GM12891 (cell line): ENCODE measurements around the gene CBFA2T3.

Source experiments
- DNase-seq: peaks from one replicate; pipeline ENCODE4 v3.0.0; 2011; ENCODE audit warnings: low spot score; ENCODE audit not compliant: insufficient read length
- FAIRE-seq: peaks from 2 replicates; lab custom pipeline; 2011; peaks lifted over from hg19 to GRCh38; lab: Jason Lieb, UNC
- PAX5 ChIP-seq: IDR thresholded peaks from 2 replicates; pipeline ENCODE4 v1.6.1; 2011; ENCODE audit warnings: low read length, moderate library complexity, mild to moderate bottlenecking; ENCODE audit not compliant: insufficient read depth, severe bottlenecking
- POLR2A ChIP-seq: IDR thresholded peaks from 2 replicates; pipeline ENCODE4 v1.6.1; 2011; ENCODE audit warnings: low read depth, low read length, control low read depth
- POLR2AphosphoS5 ChIP-seq: IDR thresholded peaks from 2 replicates; pipeline ENCODE4 v1.6.1; 2011; ENCODE audit warnings: low read depth, low read length, control low read depth
- POU2F2 ChIP-seq: IDR thresholded peaks from 2 replicates; pipeline ENCODE4 v1.6.1; 2011; ENCODE audit warnings: low read depth, mild to moderate bottlenecking, control low read depth, low read length, moderate library complexity
- SPI1 ChIP-seq: IDR thresholded peaks from 2 replicates; pipeline ENCODE4 v1.6.1; 2011; ENCODE audit warnings: low read depth, low read length, control low read depth
- TAF1 ChIP-seq: IDR thresholded peaks from 2 replicates; pipeline ENCODE4 v1.6.1; 2011; ENCODE audit warnings: low read depth, low read length, control low read depth

The CBFA2T3 gene

GRCh38 chr16:88938119-88938776 lies 38.8 kb downstream of the CBFA2T3 start:
- TF ChIP-seq PAX5 (no peak), POLR2A (no peak), SPI1 (no peak), TAF1 (no peak), POLR2AphosphoS5 (no peak), POU2F2 (no peak)
- FAIRE-seq (no peak), DNase-seq (no peak)

- DNase-seq, result no peak
- FAIRE-seq, result peak; percentile 5
- TF ChIP-seq TAF1 (no peak), SPI1 (no peak), POLR2AphosphoS5 (no peak), POLR2A (no peak), POU2F2 (no peak), PAX5 (no peak)
Measured at GRCh38 chr16:88937206-88937621, 39.8 kb downstream of the CBFA2T3 start.

GRCh38 chr16:88936556-88937205 lies 40.3 kb downstream of the CBFA2T3 start:
- FAIRE-seq, result peak; percentile 82
- TF ChIP-seq SPI1 (peak; percentile 79), POLR2AphosphoS5 (no peak)
- DNase-seq, result no peak

DNA sequence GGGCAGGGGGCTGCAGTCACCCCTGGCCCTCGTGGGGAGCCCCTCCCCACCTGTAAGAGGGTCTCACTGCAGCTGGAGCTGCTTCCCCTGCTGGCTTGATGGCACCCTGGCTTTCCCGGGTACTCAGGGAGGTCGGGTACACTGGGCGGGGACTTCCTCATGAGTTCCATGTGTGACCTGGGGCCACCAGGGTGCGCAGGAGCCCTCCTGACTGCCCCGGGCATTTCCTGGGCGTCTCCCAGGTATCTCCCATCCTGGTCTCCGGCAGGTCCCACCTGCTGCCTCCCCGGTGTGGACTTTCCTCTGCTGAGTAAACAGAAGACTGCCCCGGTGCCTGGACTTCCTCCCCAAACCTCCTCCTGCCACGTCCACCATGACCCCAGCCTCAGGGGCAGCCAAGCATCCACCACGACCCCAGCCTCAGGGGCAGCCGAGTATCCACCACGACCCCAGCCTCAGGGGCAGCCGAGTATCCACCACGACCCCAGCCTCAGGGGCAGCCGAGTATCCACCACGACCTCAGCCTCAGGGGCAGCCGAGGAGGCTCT lies 40.9 kb downstream of the CBFA2T3 start:
- FAIRE-seq (peak; percentile 5), DNase-seq (peak; percentile 69)
- no peak for TF ChIP-seq PAX5
- no peak for TF ChIP-seq POLR2A
- TF ChIP-seq POU2F2, result no peak
- 0 out of 2 replicates have a peak, but pooled peaks have one; percentile 11 for TF ChIP-seq SPI1
- no peak for TF ChIP-seq TAF1
- TF ChIP-seq POLR2AphosphoS5, result no peak

DNA sequence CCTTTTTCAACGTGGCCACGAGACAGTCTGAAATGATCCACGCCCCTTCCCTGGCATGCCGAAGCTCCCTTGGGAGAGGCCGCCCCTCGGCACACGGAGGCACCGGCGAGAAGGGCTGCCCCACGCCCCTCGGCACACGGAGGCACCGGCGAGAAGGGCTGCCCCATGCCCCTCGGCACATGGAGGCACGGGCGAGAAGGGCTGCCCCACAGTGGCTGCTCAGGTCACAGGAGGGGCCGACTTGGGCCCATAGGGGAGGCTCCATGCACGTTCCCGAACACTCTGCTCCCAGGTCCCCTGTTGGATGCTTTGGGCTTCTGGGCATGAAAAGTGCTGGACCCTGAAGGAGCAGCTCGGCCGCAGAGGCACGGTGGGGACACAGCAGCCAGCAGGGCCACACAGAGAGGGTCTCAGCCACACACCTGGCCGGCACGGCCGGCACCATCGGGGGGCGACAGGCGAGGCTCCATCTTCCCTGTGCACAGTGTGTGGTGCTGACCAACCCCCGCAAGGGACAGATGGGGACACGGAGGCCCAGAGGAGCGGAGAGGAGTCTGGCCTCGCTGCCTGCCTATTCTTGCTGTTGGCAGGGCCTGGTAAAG lies 42.8 kb downstream of the CBFA2T3 start:
- FAIRE-seq, result no peak
- no peak for DNase-seq
- no peak for TF ChIP-seq POU2F2
- no peak for TF ChIP-seq POLR2A

DNA sequence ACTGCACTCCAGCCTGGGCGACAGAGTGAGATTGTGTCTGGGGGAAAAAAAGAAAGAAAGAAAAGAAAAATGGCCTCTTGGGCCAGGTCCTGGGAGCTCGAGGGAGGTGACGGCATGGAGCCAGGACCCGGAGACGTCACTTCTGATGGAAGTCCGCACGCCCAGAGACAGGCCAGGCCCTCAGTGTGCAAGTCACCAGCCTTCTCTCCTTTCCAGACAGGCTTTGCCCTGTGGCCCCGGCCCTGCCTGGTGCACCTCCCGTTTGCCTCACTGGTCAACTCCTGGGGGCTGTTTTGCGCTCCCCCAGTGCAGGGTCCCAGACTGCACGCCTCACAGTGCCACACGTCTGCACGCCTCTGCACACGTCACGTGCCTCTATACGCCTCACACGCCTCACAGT lies 44.1 kb downstream of the CBFA2T3 start:
- FAIRE-seq, result no peak
- no peak for DNase-seq
- TF ChIP-seq TAF1 (no peak), PAX5 (no peak), POU2F2 (no peak), POLR2AphosphoS5 (no peak), SPI1 (no peak), POLR2A (no peak)

- TF ChIP-seq POU2F2 (no peak), TAF1 (no peak), PAX5 (no peak), POLR2AphosphoS5 (no peak), POLR2A (no peak), SPI1 (no peak)
- FAIRE-seq, result no peak
- no peak for DNase-seq
Measured at GRCh38 chr16:88931936-88932335, 45.1 kb downstream of the CBFA2T3 start.

GRCh38 chr16:88931373-88931900 lies 45.6 kb downstream of the CBFA2T3 start:
- DNase-seq (no peak), FAIRE-seq (no peak)
- no peak for TF ChIP-seq PAX5
- no peak for TF ChIP-seq SPI1
- no peak for TF ChIP-seq TAF1
- no peak for TF ChIP-seq POU2F2
- no peak for TF ChIP-seq POLR2AphosphoS5
- TF ChIP-seq POLR2A, result no peak

- no peak for TF ChIP-seq POLR2A
- TF ChIP-seq SPI1, result no peak
- DNase-seq (no peak), FAIRE-seq (no peak)
Measured at GRCh38 chr16:88930716-88931115, 46.3 kb downstream of the CBFA2T3 start.
